ENCODE results near the gene MAP3K6. TPM values are rescaled to one million over a fixed set of nuclear protein-coding genes. Genes with fewer than 3 reads are reported as not detected.

The MAP3K6 gene
- total RNA-seq, 2 donors from 2014 or later, result 21.7 to 41.0 TPM

DNA sequence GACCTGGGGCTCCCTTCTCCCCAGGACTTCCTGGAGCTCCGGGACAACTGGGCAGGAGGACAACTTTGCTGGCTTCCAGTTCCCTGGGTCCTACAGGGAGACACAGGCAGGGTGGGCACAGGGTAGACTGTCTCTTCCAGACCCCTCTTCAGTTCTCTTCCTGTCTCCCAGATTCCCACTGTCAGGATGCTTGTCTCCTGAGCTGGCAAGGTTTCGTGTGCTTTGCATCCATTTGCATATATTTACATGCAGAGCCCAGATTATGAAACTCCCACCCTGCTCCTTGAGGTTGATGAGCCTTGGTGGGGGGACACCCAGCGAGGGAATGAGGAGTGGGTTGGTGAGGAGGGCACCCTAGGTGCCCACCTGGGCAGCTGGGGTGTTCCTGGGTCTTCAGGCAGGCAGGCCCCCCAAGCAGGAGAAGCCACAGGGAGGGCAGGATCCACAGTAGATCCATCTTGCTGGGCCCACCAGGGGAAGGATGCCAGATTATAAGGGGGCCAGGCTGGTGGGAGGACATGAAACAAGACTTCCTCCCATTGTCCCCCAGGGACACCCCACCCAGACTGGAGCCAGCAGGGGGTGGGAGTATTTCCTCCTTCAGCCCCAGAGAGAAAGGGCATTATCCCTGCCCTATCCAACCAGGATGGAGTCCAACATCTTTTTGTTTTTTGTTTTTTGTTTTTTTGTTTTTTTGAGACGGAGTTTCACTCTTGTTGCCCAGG lies 7.8 kb upstream of the MAP3K6 start, which contains the start of gene FCN3:
TSS of gene FCN3 (minus strand) at position 463 of the 725 bp plus-strand sequence. CDS start at position 457, 6 bp downstream.
- no peak within 1 kb of the TSS for H3K27ac ChIP-seq
- DNase-seq, result no peak
- no peaks in the 10 kb centered on the region for H3K9me3 ChIP-seq

GRCh38 chr1:27372808-27373690 lies 6.3 kb upstream of the MAP3K6 start:
- no peak overlapping the region for H3K4me3 ChIP-seq
- no peaks in the 10 kb centered on the region for H3K4me1 ChIP-seq
- DNase-seq, result no peak
- H3K36me3 ChIP-seq, result no peaks in the 10 kb centered on the region
- intact Hi-C loops (cut with DNase I), result no loop called here
- no peaks in the 10 kb centered on the region for H3K27me3 ChIP-seq
- H3K9me3 ChIP-seq, result no peaks in the 10 kb centered on the region
- H3K27ac ChIP-seq, result no peak overlapping the region
- H3K9ac ChIP-seq (ENCODE audit: low read depth in 2 of 2, low read length in 2 of 2), result no peak overlapping the region
- no peak for TF ChIP-seq CTCF (IDR thresholded peaks at IDR 0.05)

More for the DNA sequence above, 7.8 kb upstream of the MAP3K6 start, which contains the start of gene FCN3:
- intact Hi-C loops (cut with DNase I), result no loop called here
- H3K4me3 ChIP-seq, result no peak within 1 kb of the TSS
- H3K4me1 ChIP-seq, result no peaks in the 10 kb centered on the region
- no peak for TF ChIP-seq CTCF (IDR thresholded peaks at IDR 0.05)
- H3K27me3 ChIP-seq, result no peaks in the 10 kb centered on the region
- no peaks in the 10 kb centered on the region for H3K36me3 ChIP-seq
- H3K9ac ChIP-seq (ENCODE audit: low read depth in 2 of 2, low read length in 2 of 2), result no peak within 1 kb of the TSS

DNA sequence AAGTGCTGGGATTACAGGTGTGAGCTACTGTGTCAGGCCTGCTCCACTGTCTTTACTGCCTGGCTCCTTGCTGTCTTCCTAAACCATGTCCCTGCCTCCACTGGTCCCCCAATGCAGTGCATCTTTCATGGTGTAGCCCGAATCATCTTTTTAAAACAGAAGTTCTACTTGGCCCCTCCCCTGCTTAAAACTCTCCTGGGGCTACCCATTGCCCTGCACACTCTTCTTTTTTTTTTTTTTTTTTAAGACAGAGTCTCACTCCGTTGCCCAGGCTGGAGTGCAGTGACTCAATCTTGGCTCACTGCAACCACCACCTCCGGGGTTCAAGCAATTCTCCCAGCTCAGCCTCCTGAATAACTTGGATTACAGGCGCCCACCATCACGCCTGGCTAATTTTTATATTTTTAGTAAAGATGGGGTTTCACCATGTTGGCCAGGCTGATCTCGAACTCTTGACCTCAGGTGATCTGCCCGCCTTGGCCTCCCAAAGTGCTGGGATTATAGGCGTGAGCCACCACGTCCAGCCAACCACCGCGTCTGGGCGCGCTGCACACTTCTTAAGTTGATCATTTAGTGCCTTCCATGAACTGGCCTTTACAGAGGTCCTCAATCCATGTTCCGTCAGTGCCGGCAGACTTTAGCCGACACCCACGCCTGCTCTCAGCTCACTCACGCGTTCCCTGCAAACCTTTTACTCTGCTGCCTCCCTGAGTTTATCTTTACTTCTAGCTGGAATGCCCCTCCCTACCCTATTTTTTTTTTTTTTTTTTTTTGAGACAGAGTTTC lies 5.5 kb upstream of the MAP3K6 start:
- TF ChIP-seq CTCF (IDR thresholded peaks at IDR 0.05), result no peak
- Histone ChIP-seq H3K36me3 (no peaks in the 10 kb centered on the region), H3K9ac (ENCODE audit: low read depth in 2 of 2, low read length in 2 of 2) (no peak overlapping the region), H3K27me3 (no peaks in the 10 kb centered on the region), H3K27ac (no peak overlapping the region), H3K9me3 (no peaks in the 10 kb centered on the region), H3K4me1 (peaks cover under 1% of the 10 kb centered on the region), H3K4me3 (no peak overlapping the region)
- no peak for DNase-seq
- intact Hi-C loops (cut with DNase I), result no loop called here

DNA sequence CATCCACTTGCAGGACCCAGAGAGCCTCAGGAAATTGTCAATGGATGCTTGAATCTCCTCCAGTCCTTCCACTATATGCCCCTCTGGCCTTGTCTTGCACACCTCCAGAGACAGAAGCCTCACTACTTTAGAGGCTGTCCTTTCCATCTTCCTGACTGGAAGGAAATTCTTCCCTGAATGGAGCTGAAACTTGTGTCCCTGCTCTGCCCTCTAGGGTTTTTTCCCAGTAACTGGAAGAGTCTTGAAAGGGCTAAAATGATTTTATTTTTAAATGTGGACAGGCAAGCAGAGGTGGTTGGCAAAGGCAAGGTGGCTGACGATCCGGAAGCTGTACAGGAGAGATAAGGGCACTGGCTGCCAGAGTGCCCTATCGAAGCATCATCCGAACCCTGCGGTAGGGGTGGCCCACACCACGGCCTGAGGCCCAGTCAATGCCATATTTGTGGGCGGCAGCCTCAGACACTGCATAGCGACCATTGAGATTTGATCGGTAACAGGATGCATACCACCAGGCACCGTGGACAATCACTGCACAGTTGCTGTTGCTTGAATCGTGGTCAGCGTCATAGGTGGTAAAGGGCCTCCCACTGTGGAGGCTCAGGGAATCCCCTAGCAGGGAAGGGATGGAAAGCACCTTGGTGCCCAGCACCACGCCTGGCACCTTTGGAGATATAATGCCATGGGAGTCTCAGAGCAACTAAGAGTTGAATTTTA lies 2.3 kb upstream of the MAP3K6 start:
- H3K27ac ChIP-seq, result no peak overlapping the region
- DNase-seq, result no peak
- H3K4me1 ChIP-seq, result peaks cover 4% of the 10 kb centered on the region
- no peaks in the 10 kb centered on the region for H3K36me3 ChIP-seq
- no peak overlapping the region for H3K4me3 ChIP-seq
- H3K9ac ChIP-seq (ENCODE audit: low read depth in 2 of 2, low read length in 2 of 2), result no peak overlapping the region
- intact Hi-C loops (cut with DNase I), result no loop called here
- no peak for TF ChIP-seq CTCF (IDR thresholded peaks at IDR 0.05)
- H3K27me3 ChIP-seq, result no peaks in the 10 kb centered on the region
- no peaks in the 10 kb centered on the region for H3K9me3 ChIP-seq
